HCT116 (cell line): ENCODE data around the gene TNFAIP8L3. TPM values are rescaled to one million over a fixed set of nuclear protein-coding genes. Genes with fewer than 3 reads are reported as not detected.

Experiments
- ATAC-seq: fragments of 200-7000 bp; cut with Tn5 transposase; 2 replicates; pipeline ENCODE4 v1.9.1; 2020; ENCODE audit warnings: mild to moderate bottlenecking, moderate library complexity
- BruUV-seq: library from RNA; stranded (reverse); fragments of 400-500 nt; replicated peaks from 2 replicates; lab custom pipeline; 2021; lab: Mats Ljungman, UMichigan
- CTCF ChIA-PET: fragments of 300-600 bp; sonication (Branson Sonifier 250); formaldehyde crosslinking; loops from one replicate; lab custom pipeline; 2021; ENCODE audit warnings: antibody characterized with exemption; lab: Charles Lee
- POLR2A ChIA-PET: fragments of 300-600, 350-600 bp; sonication (Branson Sonifier 250); formaldehyde crosslinking; loops from one replicate; lab custom pipeline; 2021; ENCODE audit warnings: antibody characterized with exemption; lab: Charles Lee
- RAD21 ChIA-PET, 2 experiments: fragments of 300-600 bp; sonication (Branson Sonifier 250); formaldehyde crosslinking; loops; one replicate each; lab custom pipeline; 2023; ENCODE audit warnings: low total read pairs in 2 of 2; ENCODE audit not compliant: uncharacterized antibody in 2 of 2, unreplicated experiment in 2 of 2, low non-redundant PET in 1 of 2; lab: Charles Lee
- DNase-seq: peaks from one replicate; pipeline ENCODE4 v3.0.0-alpha.2; 2010; ENCODE audit warnings: low read depth, low spot score
- H2AFZ ChIP-seq: fragments of 200-600 bp; shearing (Covaris generic), sonication (generic); 2 replicates; pipeline ENCODE4 v1.6.1; 2017; ENCODE audit warnings: low read depth, mixed run types, mixed read lengths, antibody characterized with exemption, low read length; ENCODE audit not compliant: poor library complexity, severe bottlenecking
- H3K27ac ChIP-seq: 2 replicates; pipeline ENCODE4 v1.5.1; 2012; ENCODE audit warnings: low read depth, low read length
- H3K27me3 ChIP-seq: fragments of 200-600 bp; sonication (generic); 2 replicates; pipeline ENCODE4 v1.6.1; 2016; ENCODE audit warnings: mixed run types, low read length, mixed read lengths; ENCODE audit not compliant: insufficient read depth
- H3K36me3 ChIP-seq, 2 experiments: fragments of 200-500 bp in 1 of 2; fragments of 200-600 bp in 1 of 2; sonication (Bioruptor generic) in 1 of 2; sonication (generic) in 1 of 2; 2 replicates each; pipeline versions ENCODE4 v1.5.1 to v1.6.1; 2014 to 2016; ENCODE audit warnings: low read length in 2 of 2, inconsistent platforms in 1 of 2, mixed read lengths in 1 of 2, mixed run types in 1 of 2; ENCODE audit not compliant: insufficient read depth in 2 of 2, control insufficient read depth in 1 of 2
- H3K4me1 ChIP-seq, 2 experiments: fragments of 200-600 bp in 1 of 2; sonication (generic) in 1 of 2; 2 replicates each; pipeline versions ENCODE4 v1.5.1 to v1.6.1; 2012 to 2017; ENCODE audit warnings: low read length in 2 of 2, inconsistent platforms in 1 of 2, mild to moderate bottlenecking in 1 of 2, mixed read lengths in 1 of 2, mixed run types in 1 of 2, moderate library complexity in 1 of 2; ENCODE audit not compliant: insufficient read depth in 2 of 2, control insufficient read depth in 1 of 2
- H3K4me2 ChIP-seq: fragments of 200-600 bp; sonication (generic); 2 replicates; pipeline ENCODE4 v1.6.1; 2017; ENCODE audit warnings: mixed run types, low read length, mixed read lengths
- H3K4me3 ChIP-seq, 2 experiments: fragments of 200-600 bp in 1 of 2; sonication (generic) in 1 of 2; replicated peaks in 1 of 2; 2 replicates each; pipeline ENCODE4 v1.5.1; 2011 to 2016; ENCODE audit warnings: low read length in 2 of 2, control low read depth in 1 of 2, low read depth in 1 of 2, mild to moderate bottlenecking in 1 of 2, mixed read lengths in 1 of 2, mixed run types in 1 of 2
- H3K79me2 ChIP-seq: fragments of 200-600 bp; sonication (generic); 2 replicates; pipeline ENCODE4 v1.6.1; 2017; ENCODE audit warnings: mild to moderate bottlenecking, mixed run types, low read length, moderate library complexity, mixed read lengths; ENCODE audit not compliant: insufficient read depth
- H3K9ac ChIP-seq: fragments of 200-600 bp; sonication (generic); 2 replicates; pipeline ENCODE4 v1.6.1; 2016; ENCODE audit warnings: low read length, mixed read lengths
- H3K9me2 ChIP-seq: fragments of 200-600 bp; sonication (generic), shearing (Covaris generic); 2 replicates; pipeline ENCODE4 v1.6.1; 2017; ENCODE audit warnings: mixed run types, mild to moderate bottlenecking, moderate library complexity; ENCODE audit not compliant: insufficient read depth
- H3K9me3 ChIP-seq, 2 experiments: fragments of 200-500 bp in 1 of 2; fragments of 200-600 bp in 1 of 2; sonication (Bioruptor generic) in 1 of 2; sonication (generic) in 1 of 2; 2 replicates each; pipeline ENCODE4 v1.6.1; 2014 to 2017; ENCODE audit warnings: low read length in 2 of 2, mixed read lengths in 2 of 2, inconsistent platforms in 1 of 2, low read depth in 1 of 2, mild to moderate bottlenecking in 1 of 2, mixed run types in 1 of 2, moderate library complexity in 1 of 2; ENCODE audit not compliant: control insufficient read depth in 1 of 2, insufficient read depth in 1 of 2
- H4K20me1 ChIP-seq: fragments of 200-600 bp; sonication (generic), shearing (Covaris generic); 2 replicates; pipeline ENCODE4 v1.6.1; 2017; ENCODE audit warnings: mixed run types, mild to moderate bottlenecking, moderate library complexity; ENCODE audit not compliant: insufficient read depth
- ATF3 ChIP-seq: IDR thresholded peaks from 2 replicates; pipeline ENCODE4 v1.6.1; 2012
- CEBPB ChIP-seq: IDR thresholded peaks from 2 replicates; pipeline ENCODE4 v1.6.1; 2012; ENCODE audit warnings: low read depth
- EGR1 ChIP-seq: IDR thresholded peaks from 2 replicates; pipeline ENCODE4 v1.6.1; 2012; ENCODE audit warnings: low read depth
- ELF1 ChIP-seq: IDR thresholded peaks from 2 replicates; pipeline ENCODE4 v1.6.1; 2012; ENCODE audit warnings: low read depth, borderline replicate concordance
- EZH2 ChIP-seq: fragments of 200-600 bp; sonication (generic); IDR thresholded peaks from 2 replicates; pipeline ENCODE4 v1.6.1; 2017; ENCODE audit warnings: antibody characterized with exemption, mixed run types
- EZH2phosphoT487 ChIP-seq: fragments of 200-600 bp; IDR thresholded peaks from 2 replicates; pipeline ENCODE4 v1.6.1; 2018; ENCODE audit warnings: antibody characterized with exemption, borderline replicate concordance
- JUND ChIP-seq: IDR thresholded peaks from 2 replicates; pipeline ENCODE4 v1.6.1; 2012
- RAD21 ChIP-seq: IDR thresholded peaks from 2 replicates; pipeline ENCODE4 v1.6.1; 2012; ENCODE audit warnings: low read depth, mild to moderate bottlenecking
- SRF ChIP-seq: IDR thresholded peaks from 2 replicates; pipeline ENCODE4 v1.6.1; 2012; ENCODE audit warnings: low read depth
- TCF7L2 ChIP-seq: IDR thresholded peaks from 2 replicates; pipeline ENCODE4 v1.7.0; 2011; ENCODE audit warnings: borderline replicate concordance, inconsistent platforms; ENCODE audit not compliant: insufficient read depth, insufficient read length; ENCODE audit errors: extremely low read depth
- ZFX ChIP-seq: fragments of 450-650 bp; IDR thresholded peaks from 2 replicates; pipeline ENCODE4 v1.6.1; 2017
- intact Hi-C: fragments of 100-400 bp; cut with micrococcal nuclease; formaldehyde crosslinking; loops from 2 replicates; pipeline ENCODE4 v1.10.0; 2022
- total RNA-seq: library from RNA; stranded (reverse); gene quantifications from one replicate; pipeline ENCODE4 v1.2.1, GENCODE V29; 2021; ENCODE audit not compliant: unreplicated experiment
- TF ChIP-seq, protein P1 (sequence below): IDR thresholded peaks from 2 replicates; pipeline ENCODE4 v1.6.1; 2012
- TF ChIP-seq, protein P2 (sequence below), 3 experiments: fragments of 200-600 bp in 1 of 3; sonication (generic) in 1 of 3; IDR thresholded peaks in 2 of 3; conservative IDR thresholded peaks in 1 of 3; 2 replicates each; pipeline ENCODE4 v1.5.1; 2012 to 2017; ENCODE audit warnings: low read depth in 2 of 3, low read length in 2 of 3, antibody characterized with exemption in 1 of 3, borderline replicate concordance in 1 of 3, control low read depth in 1 of 3, mild to moderate bottlenecking in 1 of 3, mixed read lengths in 1 of 3, mixed run types in 1 of 3, moderate library complexity in 1 of 3; ENCODE audit not compliant: insufficient read depth in 1 of 3
- TF ChIP-seq, protein P3 (sequence below): IDR thresholded peaks from 2 replicates; pipeline ENCODE4 v1.6.1; 2011; ENCODE audit warnings: mild to moderate bottlenecking, low read length, moderate library complexity; ENCODE audit not compliant: insufficient replicate concordance; ENCODE audit errors: extremely low read depth

The TNFAIP8L3 gene
- total RNA-seq, 1 experiment from 2014 or later, result 0.47 TPM

DNA sequence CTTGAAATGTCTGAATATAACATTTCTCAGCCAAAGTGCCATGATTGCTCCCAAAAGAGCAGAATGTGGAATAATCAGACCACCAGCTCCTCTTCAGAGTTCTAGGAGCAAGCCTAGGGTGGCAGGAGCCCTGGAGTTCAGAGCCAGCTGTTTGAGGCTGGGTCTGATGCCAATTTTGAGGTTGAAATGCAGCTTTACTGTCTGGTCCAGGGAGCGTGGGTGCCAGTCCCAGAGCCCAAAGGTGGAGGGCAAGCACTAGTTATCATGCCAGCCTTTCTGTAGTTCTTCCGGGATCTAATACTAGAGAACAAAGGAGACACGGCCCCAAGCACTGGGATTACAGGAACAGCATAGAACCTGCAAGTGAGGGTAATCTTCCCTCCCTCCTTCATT, 69.3 kb downstream of the TNFAIP8L3 start:
- BruUV-seq, result no TSS peak
- RAD21 ChIA-PET, result no interaction called here
- no peaks in the 10 kb centered on the region for H4K20me1 ChIP-seq
- intact Hi-C loops, result no loop called here
- CTCF ChIA-PET, result no interaction called here
- DNase-seq (no peak), ATAC-seq (no peak)
- no peak overlapping the region for H2AFZ ChIP-seq
- H3K27ac ChIP-seq, result no peak overlapping the region
- H3K79me2 ChIP-seq, result no peaks in the 10 kb centered on the region
- POLR2A ChIA-PET, result no interaction called here
- H3K27me3 ChIP-seq, result no peaks in the 10 kb centered on the region
- H3K9me3 ChIP-seq, result no peaks in the 10 kb centered on the region
- H3K36me3 ChIP-seq, result no peaks in the 10 kb centered on the region
- H3K9ac ChIP-seq, result no peak overlapping the region
- no peak overlapping the region for H3K4me2 ChIP-seq
- no peak overlapping the region for H3K4me3 ChIP-seq
- H3K4me1 ChIP-seq, result no peaks in the 10 kb centered on the region; a peak in 1 of 4 replicates
- TF ChIP-seq ATF3 (no peak), EGR1 (no peak), EZH2 (no peak), SRF (no peak), ELF1 (no peak), TCF7L2 (no peak), JUND (no peak), ZFX (no peak), RAD21 (no peak), CEBPB (no peak), EZH2phosphoT487 (no peak)
- TF ChIP-seq, protein P1, sequence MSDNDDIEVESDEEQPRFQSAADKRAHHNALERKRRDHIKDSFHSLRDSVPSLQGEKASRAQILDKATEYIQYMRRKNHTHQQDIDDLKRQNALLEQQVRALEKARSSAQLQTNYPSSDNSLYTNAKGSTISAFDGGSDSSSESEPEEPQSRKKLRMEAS, result no peak
- TF ChIP-seq, protein P2, sequence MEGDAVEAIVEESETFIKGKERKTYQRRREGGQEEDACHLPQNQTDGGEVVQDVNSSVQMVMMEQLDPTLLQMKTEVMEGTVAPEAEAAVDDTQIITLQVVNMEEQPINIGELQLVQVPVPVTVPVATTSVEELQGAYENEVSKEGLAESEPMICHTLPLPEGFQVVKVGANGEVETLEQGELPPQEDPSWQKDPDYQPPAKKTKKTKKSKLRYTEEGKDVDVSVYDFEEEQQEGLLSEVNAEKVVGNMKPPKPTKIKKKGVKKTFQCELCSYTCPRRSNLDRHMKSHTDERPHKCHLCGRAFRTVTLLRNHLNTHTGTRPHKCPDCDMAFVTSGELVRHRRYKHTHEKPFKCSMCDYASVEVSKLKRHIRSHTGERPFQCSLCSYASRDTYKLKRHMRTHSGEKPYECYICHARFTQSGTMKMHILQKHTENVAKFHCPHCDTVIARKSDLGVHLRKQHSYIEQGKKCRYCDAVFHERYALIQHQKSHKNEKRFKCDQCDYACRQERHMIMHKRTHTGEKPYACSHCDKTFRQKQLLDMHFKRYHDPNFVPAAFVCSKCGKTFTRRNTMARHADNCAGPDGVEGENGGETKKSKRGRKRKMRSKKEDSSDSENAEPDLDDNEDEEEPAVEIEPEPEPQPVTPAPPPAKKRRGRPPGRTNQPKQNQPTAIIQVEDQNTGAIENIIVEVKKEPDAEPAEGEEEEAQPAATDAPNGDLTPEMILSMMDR (IDR thresholded peaks at IDR 0.05 in 2 of 3, conservative IDR thresholded peaks at IDR 0.05 in 1 of 3; ENCODE audit: borderline replicate concordance in 1 of 3, insufficient read depth in 1 of 3, low read depth in 2 of 3, low read length in 2 of 3), result no peak
- TF ChIP-seq, protein P3, sequence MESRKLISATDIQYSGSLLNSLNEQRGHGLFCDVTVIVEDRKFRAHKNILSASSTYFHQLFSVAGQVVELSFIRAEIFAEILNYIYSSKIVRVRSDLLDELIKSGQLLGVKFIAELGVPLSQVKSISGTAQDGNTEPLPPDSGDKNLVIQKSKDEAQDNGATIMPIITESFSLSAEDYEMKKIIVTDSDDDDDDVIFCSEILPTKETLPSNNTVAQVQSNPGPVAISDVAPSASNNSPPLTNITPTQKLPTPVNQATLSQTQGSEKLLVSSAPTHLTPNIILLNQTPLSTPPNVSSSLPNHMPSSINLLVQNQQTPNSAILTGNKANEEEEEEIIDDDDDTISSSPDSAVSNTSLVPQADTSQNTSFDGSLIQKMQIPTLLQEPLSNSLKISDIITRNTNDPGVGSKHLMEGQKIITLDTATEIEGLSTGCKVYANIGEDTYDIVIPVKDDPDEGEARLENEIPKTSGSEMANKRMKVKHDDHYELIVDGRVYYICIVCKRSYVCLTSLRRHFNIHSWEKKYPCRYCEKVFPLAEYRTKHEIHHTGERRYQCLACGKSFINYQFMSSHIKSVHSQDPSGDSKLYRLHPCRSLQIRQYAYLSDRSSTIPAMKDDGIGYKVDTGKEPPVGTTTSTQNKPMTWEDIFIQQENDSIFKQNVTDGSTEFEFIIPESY, result no peak
- TF ChIP-seq, all 23 proteins: peak for 0
- no peaks in the 10 kb centered on the region for H3K9me2 ChIP-seq
